ENCODE measurements around the gene NTSR1.

DNA sequence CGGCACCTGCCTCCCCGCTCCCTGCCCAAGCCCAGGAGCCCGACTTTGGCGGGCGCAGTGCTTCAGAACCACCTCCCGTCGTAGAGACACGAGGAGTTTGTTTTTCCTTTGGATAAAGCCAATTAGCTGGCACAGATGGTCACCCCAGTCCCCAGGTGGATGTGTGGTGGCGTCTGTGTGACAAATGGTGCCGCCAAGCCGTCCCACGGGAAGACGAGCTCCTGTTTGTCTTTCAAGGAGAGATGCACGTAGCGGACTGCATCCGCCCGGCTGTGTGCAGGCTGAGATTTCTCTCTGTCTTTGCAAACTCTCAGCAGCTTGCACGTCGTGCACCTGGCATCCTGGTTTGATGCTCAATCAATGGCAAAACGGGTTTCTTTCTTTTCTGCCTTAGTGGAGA is 71.6 kb downstream of the NTSR1 start:
- TF ChIP-seq AKAP8 (CRISPR knock-in tag; IDR thresholded peaks at IDR 0.05) (no peak), ZNF343 (CRISPR knock-in tag; IDR thresholded peaks at IDR 0.05) (no peak)
